ENCODE data around the gene ZBTB20.

Gene ZBTB20

GRCh38 chr3:114939920-114940319 lies 207.2 kb downstream of the ZBTB20 start:
- no peaks in the 10 kb centered on the region for H3K27me3 ChIP-seq (ENCODE audit: control insufficient read depth, insufficient read depth, low read length)
- H3K4me3 ChIP-seq (ENCODE audit: low read depth, low read length): no peak overlapping the region
- no peaks in the 10 kb centered on the region for H3K9me3 ChIP-seq (ENCODE audit: control insufficient read depth, insufficient read depth, low read length)
- H3K4me1 ChIP-seq (ENCODE audit: control insufficient read depth, insufficient read depth, low read length): no peaks in the 10 kb centered on the region
- H3K9ac ChIP-seq (ENCODE audit: low read depth, low read length): no peak overlapping the region
- no peaks in the 10 kb centered on the region for H3K36me3 ChIP-seq (ENCODE audit: control insufficient read depth, insufficient read depth, low read length)

- Histone ChIP-seq H3K27me3 (ENCODE audit: control insufficient read depth, insufficient read depth, low read length) (no peaks in the 10 kb centered on the region), H3K9ac (ENCODE audit: low read depth, low read length) (no peak overlapping the region), H3K4me3 (ENCODE audit: low read depth, low read length) (no peak overlapping the region), H3K4me1 (ENCODE audit: control insufficient read depth, insufficient read depth, low read length) (no peaks in the 10 kb centered on the region), H3K9me3 (ENCODE audit: control insufficient read depth, insufficient read depth, low read length) (no peaks in the 10 kb centered on the region), H3K36me3 (ENCODE audit: control insufficient read depth, insufficient read depth, low read length) (no peaks in the 10 kb centered on the region)
Observed at GRCh38 chr3:114933407-114933806, 213.7 kb downstream of the ZBTB20 start.

GRCh38 chr3:114929971-114930732 lies 216.9 kb downstream of the ZBTB20 start:
- no peaks in the 10 kb centered on the region for H3K4me1 ChIP-seq (ENCODE audit: control insufficient read depth, insufficient read depth, low read length)
- no peaks in the 10 kb centered on the region for H3K27me3 ChIP-seq (ENCODE audit: control insufficient read depth, insufficient read depth, low read length)

GRCh38 chr3:114928989-114929640 lies 218.0 kb downstream of the ZBTB20 start:
- no peaks in the 10 kb centered on the region for H3K4me1 ChIP-seq (ENCODE audit: control insufficient read depth, insufficient read depth, low read length)
- no peaks in the 10 kb centered on the region for H3K27me3 ChIP-seq (ENCODE audit: control insufficient read depth, insufficient read depth, low read length)
- H3K9me3 ChIP-seq (ENCODE audit: control insufficient read depth, insufficient read depth, low read length): no peaks in the 10 kb centered on the region
- H3K9ac ChIP-seq (ENCODE audit: low read depth, low read length): no peak overlapping the region
- H3K36me3 ChIP-seq (ENCODE audit: control insufficient read depth, insufficient read depth, low read length): no peaks in the 10 kb centered on the region
- H3K4me3 ChIP-seq (ENCODE audit: low read depth, low read length): no peak overlapping the region

More at GRCh38 chr3:114929971-114930732, 216.9 kb downstream of the ZBTB20 start:
- H3K36me3 ChIP-seq (ENCODE audit: control insufficient read depth, insufficient read depth, low read length): no peaks in the 10 kb centered on the region
- no peaks in the 10 kb centered on the region for H3K9me3 ChIP-seq (ENCODE audit: control insufficient read depth, insufficient read depth, low read length)
- no peak overlapping the region for H3K9ac ChIP-seq (ENCODE audit: low read depth, low read length)
- no peak overlapping the region for H3K4me3 ChIP-seq (ENCODE audit: low read depth, low read length)

GRCh38 chr3:114904633-114905032 lies 242.5 kb downstream of the ZBTB20 start:
- no peaks in the 10 kb centered on the region for H3K36me3 ChIP-seq (ENCODE audit: control insufficient read depth, insufficient read depth, low read length)
- H3K9me3 ChIP-seq (ENCODE audit: control insufficient read depth, insufficient read depth, low read length): no peaks in the 10 kb centered on the region
- no peak overlapping the region for H3K9ac ChIP-seq (ENCODE audit: low read depth, low read length)
- no peaks in the 10 kb centered on the region for H3K27me3 ChIP-seq (ENCODE audit: control insufficient read depth, insufficient read depth, low read length)
- H3K4me1 ChIP-seq (ENCODE audit: control insufficient read depth, insufficient read depth, low read length): peaks cover 14% of the 10 kb centered on the region
- H3K4me3 ChIP-seq (ENCODE audit: low read depth, low read length): no peak overlapping the region

- Histone ChIP-seq H3K36me3 (ENCODE audit: control insufficient read depth, insufficient read depth, low read length) (no peaks in the 10 kb centered on the region), H3K9ac (ENCODE audit: low read depth, low read length) (no peak overlapping the region)
Observed at GRCh38 chr3:114903213-114903612, 243.9 kb downstream of the ZBTB20 start.

GRCh38 chr3:114902691-114903101 lies 244.4 kb downstream of the ZBTB20 start:
- H3K27me3 ChIP-seq (ENCODE audit: control insufficient read depth, insufficient read depth, low read length): no peaks in the 10 kb centered on the region
- H3K4me1 ChIP-seq (ENCODE audit: control insufficient read depth, insufficient read depth, low read length): peaks cover 14% of the 10 kb centered on the region

More at GRCh38 chr3:114903213-114903612, 243.9 kb downstream of the ZBTB20 start:
- no peak overlapping the region for H3K4me3 ChIP-seq (ENCODE audit: low read depth, low read length)
- peaks cover 14% of the 10 kb centered on the region for H3K4me1 ChIP-seq (ENCODE audit: control insufficient read depth, insufficient read depth, low read length)
- H3K9me3 ChIP-seq (ENCODE audit: control insufficient read depth, insufficient read depth, low read length): no peaks in the 10 kb centered on the region
- no peaks in the 10 kb centered on the region for H3K27me3 ChIP-seq (ENCODE audit: control insufficient read depth, insufficient read depth, low read length)

GRCh38 chr3:114900908-114901307 lies 246.2 kb downstream of the ZBTB20 start:
- Histone ChIP-seq H3K9me3 (ENCODE audit: control insufficient read depth, insufficient read depth, low read length) (no peaks in the 10 kb centered on the region), H3K27me3 (ENCODE audit: control insufficient read depth, insufficient read depth, low read length) (no peaks in the 10 kb centered on the region), H3K4me3 (ENCODE audit: low read depth, low read length) (no peak overlapping the region), H3K4me1 (ENCODE audit: control insufficient read depth, insufficient read depth, low read length) (peaks cover 14% of the 10 kb centered on the region), H3K9ac (ENCODE audit: low read depth, low read length) (no peak overlapping the region), H3K36me3 (ENCODE audit: control insufficient read depth, insufficient read depth, low read length) (no peaks in the 10 kb centered on the region)

More at GRCh38 chr3:114902691-114903101, 244.4 kb downstream of the ZBTB20 start:
- Histone ChIP-seq H3K4me3 (ENCODE audit: low read depth, low read length) (no peak overlapping the region), H3K36me3 (ENCODE audit: control insufficient read depth, insufficient read depth, low read length) (no peaks in the 10 kb centered on the region), H3K9me3 (ENCODE audit: control insufficient read depth, insufficient read depth, low read length) (no peaks in the 10 kb centered on the region), H3K9ac (ENCODE audit: low read depth, low read length) (no peak overlapping the region)

GRCh38 chr3:114899186-114899931 lies 247.7 kb downstream of the ZBTB20 start:
- no peak overlapping the region for H3K9ac ChIP-seq (ENCODE audit: low read depth, low read length)
- peaks cover 14% of the 10 kb centered on the region for H3K4me1 ChIP-seq (ENCODE audit: control insufficient read depth, insufficient read depth, low read length)

GRCh38 chr3:114896978-114897377 lies 250.1 kb downstream of the ZBTB20 start:
- Histone ChIP-seq H3K9ac (ENCODE audit: low read depth, low read length) (no peak overlapping the region), H3K4me1 (ENCODE audit: control insufficient read depth, insufficient read depth, low read length) (no peaks in the 10 kb centered on the region), H3K36me3 (ENCODE audit: control insufficient read depth, insufficient read depth, low read length) (no peaks in the 10 kb centered on the region), H3K27me3 (ENCODE audit: control insufficient read depth, insufficient read depth, low read length) (no peaks in the 10 kb centered on the region), H3K4me3 (ENCODE audit: low read depth, low read length) (no peak overlapping the region), H3K9me3 (ENCODE audit: control insufficient read depth, insufficient read depth, low read length) (no peaks in the 10 kb centered on the region)

More at GRCh38 chr3:114899186-114899931, 247.7 kb downstream of the ZBTB20 start:
- H3K27me3 ChIP-seq (ENCODE audit: control insufficient read depth, insufficient read depth, low read length): no peaks in the 10 kb centered on the region
- no peaks in the 10 kb centered on the region for H3K36me3 ChIP-seq (ENCODE audit: control insufficient read depth, insufficient read depth, low read length)
- no peaks in the 10 kb centered on the region for H3K9me3 ChIP-seq (ENCODE audit: control insufficient read depth, insufficient read depth, low read length)
- no peak overlapping the region for H3K4me3 ChIP-seq (ENCODE audit: low read depth, low read length)

GRCh38 chr3:114893361-114893760 lies 253.7 kb downstream of the ZBTB20 start:
- Histone ChIP-seq H3K27me3 (ENCODE audit: control insufficient read depth, insufficient read depth, low read length) (no peaks in the 10 kb centered on the region), H3K9me3 (ENCODE audit: control insufficient read depth, insufficient read depth, low read length) (no peaks in the 10 kb centered on the region), H3K4me3 (ENCODE audit: low read depth, low read length) (no peak overlapping the region), H3K9ac (ENCODE audit: low read depth, low read length) (no peak overlapping the region), H3K4me1 (ENCODE audit: control insufficient read depth, insufficient read depth, low read length) (no peaks in the 10 kb centered on the region), H3K36me3 (ENCODE audit: control insufficient read depth, insufficient read depth, low read length) (no peaks in the 10 kb centered on the region)

Data from iPS-15b (cell line).